K562 (cell line): ENCODE measurements around the gene LRRC51. TPM values are rescaled to one million over a fixed set of nuclear protein-coding genes. Genes with fewer than 3 reads are reported as not detected.
A peak's percentile ranks its signal among the peaks of the same experiment; 100 is the strongest.

ENCODE experiments used
- ATAC-seq: fragments of 200-7000 bp; cut with Tn5 transposase; 3 replicates; pipeline ENCODE4 v1.9.1; 2020; ENCODE audit warnings: moderate library complexity
- BruUV-seq: library from RNA; stranded (reverse); fragments of 400-500 nt; replicated peaks from 2 replicates; lab custom pipeline; 2021; lab: Mats Ljungman, UMichigan
- CTCF ChIA-PET: fragments of 300-600 bp; formaldehyde crosslinking; extraction: SDS; loops from one replicate; lab custom pipeline; 2021; ENCODE audit warnings: low intra/inter-chr PET ratio; lab: Yijun Ruan, JAX
- POLR2A ChIA-PET: fragments of 300-600, 350-650 bp; sonication (Branson Sonifier 250); formaldehyde crosslinking; extraction: SDS; loops from one replicate; lab custom pipeline; 2021; ENCODE audit warnings: antibody characterized with exemption, inconsistent platforms; lab: Yijun Ruan, JAX
- DNase-seq, 4 experiments: peaks; one replicate each; pipeline versions ENCODE4 v3.0.0 to v3.0.0-alpha.2; 2011 to 2018; ENCODE audit warnings: low spot score in 3 of 4, mixed read lengths in 3 of 4; ENCODE audit errors: extremely low read depth in 1 of 4
- FAIRE-seq: peaks from 2 replicates; lab custom pipeline; 2011; peaks lifted over from hg19 to GRCh38; lab: Jason Lieb, UNC
- H2AFZ ChIP-seq: 2 replicates; pipeline ENCODE4 v1.6.0; 2011; ENCODE audit warnings: low read depth, low read length, control low read depth, inconsistent platforms
- H3K27ac ChIP-seq: fragments of 200-600 bp; 3 replicates; pipeline ENCODE4 v1.8.0; 2011; ENCODE audit warnings: low read depth, mild to moderate bottlenecking, control low read depth, inconsistent platforms, low read length, moderate library complexity, mixed read lengths; ENCODE audit errors: extremely low read depth
- H3K27me3 ChIP-seq, 2 experiments: fragments of 300-600 bp in 1 of 2; 2 replicates in 1 of 2; 3 replicates in 1 of 2; pipeline versions ENCODE4 v1.6.0 to v1.8.0; 2011; ENCODE audit warnings: inconsistent platforms in 2 of 2, low read length in 2 of 2, mild to moderate bottlenecking in 1 of 2, mixed read lengths in 1 of 2, moderate library complexity in 1 of 2; ENCODE audit not compliant: control insufficient read depth in 2 of 2, insufficient read depth in 2 of 2
- H3K36me3 ChIP-seq: fragments of 300-600 bp; 3 replicates; pipeline ENCODE4 v1.8.0; 2011; ENCODE audit warnings: mild to moderate bottlenecking, low read length, inconsistent platforms; ENCODE audit not compliant: control insufficient read depth, insufficient read depth
- H3K4me1 ChIP-seq, 2 experiments: fragments of 200-600 bp in 1 of 2; replicated peaks in 1 of 2; 2 replicates in 1 of 2; 3 replicates in 1 of 2; pipeline versions ENCODE4 v1.5.1 to v1.8.0; 2011; ENCODE audit warnings: inconsistent platforms in 2 of 2, low read length in 2 of 2, mild to moderate bottlenecking in 1 of 2, mixed read lengths in 1 of 2, moderate library complexity in 1 of 2; ENCODE audit not compliant: control insufficient read depth in 2 of 2, insufficient read depth in 2 of 2
- H3K4me2 ChIP-seq: 2 replicates; pipeline ENCODE4 v1.6.1; 2011; ENCODE audit warnings: low read length, control low read depth, inconsistent platforms, mixed read lengths; ENCODE audit not compliant: insufficient read depth
- H3K4me3 ChIP-seq: fragments of 200-600 bp; sonication (generic), shearing (Covaris generic); 2 replicates; pipeline ENCODE4 v1.5.1; 2016; ENCODE audit warnings: control low read depth, inconsistent platforms
- H3K79me2 ChIP-seq: fragments of 200-600 bp; 3 replicates; pipeline ENCODE4 v1.8.0; 2011; ENCODE audit warnings: low read length, inconsistent platforms; ENCODE audit not compliant: control insufficient read depth, insufficient read depth
- H3K9ac ChIP-seq, 2 experiments: 2 replicates each; pipeline versions ENCODE4 v1.6.0 to v1.6.1; 2011; ENCODE audit warnings: low read depth in 2 of 2, low read length in 2 of 2, control low read depth in 1 of 2, inconsistent platforms in 1 of 2, mild to moderate bottlenecking in 1 of 2, mixed read lengths in 1 of 2; ENCODE audit not compliant: insufficient read depth in 1 of 2
- H3K9me1 ChIP-seq: one replicate; pipeline ENCODE4 v1.6.0; 2011; ENCODE audit warnings: inconsistent platforms, mild to moderate bottlenecking, low read length, moderate library complexity; ENCODE audit not compliant: control insufficient read depth, insufficient read depth
- H3K9me3 ChIP-seq: replicated peaks from 2 replicates; pipeline ENCODE4 v1.5.1; 2011; ENCODE audit warnings: low read depth, low read length, inconsistent platforms; ENCODE audit not compliant: control insufficient read depth, insufficient read depth
- H4K20me1 ChIP-seq: replicated peaks from 2 replicates; pipeline ENCODE4 v1.6.1; 2011; ENCODE audit warnings: low read length, inconsistent platforms, mixed read lengths; ENCODE audit not compliant: control insufficient read depth, insufficient read depth
- GABPB1 ChIP-seq: sonication (generic); formaldehyde crosslinking; IDR thresholded peaks from 2 replicates; pipeline ENCODE4 v1.8.0; 2022; ENCODE audit warnings: mild to moderate bottlenecking, missing genetic modification reagents
- HNRNPUL1 ChIP-seq: fragments of 200-400 bp; formaldehyde crosslinking; IDR thresholded peaks from 2 replicates; pipeline ENCODE4 v1.6.1; 2017; ENCODE audit warnings: low read length
- PHF8 ChIP-seq: fragments of 200-600 bp; sonication (generic); IDR thresholded peaks from 2 replicates; pipeline ENCODE4 v1.6.1; 2012; ENCODE audit warnings: mixed run types, mild to moderate bottlenecking, inconsistent platforms, low read length, moderate library complexity, borderline replicate concordance
- SMC3 ChIP-seq: conservative IDR thresholded peaks from 2 replicates; pipeline ENCODE4 v1.6.1; 2011; ENCODE audit warnings: low read depth, low read length, improper control_type of control experiment; ENCODE audit not compliant: insufficient read depth
- ZNF263 ChIP-seq: sonication (generic); formaldehyde crosslinking; IDR thresholded peaks from 2 replicates; pipeline ENCODE4 v1.8.0; 2022; ENCODE audit warnings: mild to moderate bottlenecking, missing genetic modification reagents, borderline replicate concordance
- ZNF41 ChIP-seq: fragments of 250-450 bp; sonication (Bioruptor Pico); conservative IDR thresholded peaks from 2 replicates; pipeline ENCODE4 v1.4.0; 2020; ENCODE audit warnings: mild to moderate bottlenecking
- ZNF589 ChIP-seq: fragments of 200-800 bp; sonication (Bioruptor generic); IDR thresholded peaks from 2 replicates; pipeline ENCODE4 v1.6.1; 2016; ENCODE audit warnings: low read depth, missing genetic modification characterization, missing compliant biosample characterization
- ZNF717 ChIP-seq: fragments of 250-450 bp; sonication (Bioruptor Pico); IDR thresholded peaks from 2 replicates; pipeline ENCODE4 v1.5.0; 2021
- whole genome bisulfite sequencing: fragments of 100-300 bp; shearing (Covaris generic); methylation state at CpG from one replicate; pipeline ENCODE4 v1.1.6; 2016; ENCODE audit warnings: low coverage, mixed read lengths; ENCODE audit not compliant: insufficient coverage; ENCODE audit errors: missing lambda C conversion rate; 5-methylcytosine and 5-hydroxymethylcytosine counted together
- in situ Hi-C: fragments of 300-500 bp; cut with MboI; formaldehyde crosslinking; loops from 4 replicates; pipeline ENCODE4 v1.15.0; 2018; ENCODE audit warnings: inconsistent platforms, mixed read lengths
- intact Hi-C: fragments of 100-400 bp; cut with micrococcal nuclease; formaldehyde crosslinking; loops from 2 replicates; pipeline ENCODE4 v1.14.2; 2022
- polyA plus RNA-seq, 8 experiments: library from polyadenylated mRNA; depleted of rRNA in 4 of 8; stranded (reverse) in 5 of 8; unstranded in 3 of 8; fragments of >200 nt; fragmentation: Nextera tagmentation in 2 of 8; fragmentation: Illumina TruSeq in 1 of 8; extraction: Ambion mirVana in 2 of 8; extraction: Trizol in 1 of 8; gene quantifications; 2 replicates each; pipeline versions ENCODE4 v1.2.1 to v1.2.3, GENCODE V29; 2011 to 2014; ENCODE audit warnings: inconsistent platforms in 1 of 8, missing spikeins in 1 of 8
- total RNA-seq, 7 experiments: library from RNA; depleted of rRNA in 6 of 7; stranded (reverse); fragments of >200 nt in 6 of 7; fragmentation: Illumina TruSeq in 2 of 7; extraction: Trizol in 2 of 7; gene quantifications; 2 replicates each; pipeline versions ENCODE4 v1.2.1 to v1.2.3, GENCODE V29; 2011 to 2021; ENCODE audit warnings: low replicate concordance in 1 of 7
- TF ChIP-seq, protein P1 (sequence below): fragments of 450-650 bp; formaldehyde crosslinking; IDR thresholded peaks from 2 replicates; pipeline ENCODE4 v1.4.0; 2020; ENCODE audit warnings: mild to moderate bottlenecking, moderate library complexity
- TF ChIP-seq, protein P2 (sequence below): sonication (generic); formaldehyde crosslinking; IDR thresholded peaks from 2 replicates; pipeline ENCODE4 v1.8.1; 2023; ENCODE audit warnings: mild to moderate bottlenecking, missing genetic modification reagents

Gene LRRC51
- total and polyA plus RNA-seq, 9 of the 15 experiments (the other 6 are each of a cell fraction or from before 2014, with no cell fraction given), result 4.7 to 10.6 (median 5.6) TPM

DNA sequence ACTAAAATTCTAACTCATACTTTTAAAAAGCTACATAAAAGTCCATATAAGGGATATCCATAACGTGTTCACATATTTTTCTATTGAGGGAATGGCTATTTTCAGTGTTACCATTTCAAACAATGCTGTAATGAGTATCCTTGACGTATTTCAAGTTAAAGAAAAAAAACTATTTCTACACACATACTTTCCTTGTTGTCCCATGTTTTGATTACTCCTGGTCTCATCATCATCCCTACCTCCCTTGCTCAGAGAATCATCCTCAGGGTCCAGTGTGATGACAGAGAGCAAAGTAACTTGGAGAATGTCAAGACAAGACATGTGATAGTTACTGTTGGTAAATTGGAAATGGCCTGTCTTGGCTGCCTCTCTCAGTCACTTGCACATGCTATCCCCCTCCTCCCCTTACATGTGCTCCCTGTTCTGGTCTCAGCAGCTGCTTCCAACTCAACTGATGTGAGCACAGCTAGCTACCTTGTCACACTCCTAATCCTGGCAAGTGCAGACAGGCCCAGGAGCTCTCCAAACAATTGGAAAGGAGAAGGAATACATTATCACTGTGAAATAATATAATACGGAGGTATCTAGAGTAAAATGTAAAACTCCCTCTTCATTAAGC is 22.1 kb upstream of the LRRC51 start:
- H3K9me3 ChIP-seq, result no peaks in the 10 kb centered on the region
- no peak overlapping the region for H3K4me3 ChIP-seq
- H3K4me1 ChIP-seq, result no peaks in the 10 kb centered on the region; a peak in 1 of 5 replicates
- no peak overlapping the region for H3K9ac ChIP-seq
- in situ Hi-C loops, result no loop called here
- peak; percentile 56 for ATAC-seq
- TF ChIP-seq ZNF263 (CRISPR knock-in tag), result peak; percentile 72
- TF ChIP-seq GABPB1 (CRISPR knock-in tag), result no peak
- TF ChIP-seq, all 486 proteins: peak for 1
- 68% methylated on average over 3 of the region's 3 CpGs for WGBS
- H3K36me3 ChIP-seq, result peaks cover 36% of the 10 kb centered on the region
- no peak for DNase-seq
- intact Hi-C loops, result no loop called here
- H3K27me3 ChIP-seq, result no peaks in the 10 kb centered on the region
- ChIA-PET POLR2A (interaction anchor here (1.2 to 1.5 kb wide), 3 partner anchors 10 to 16 kb away, joined by 3 to 4 read pairs (median 4); no protein-coding TSS in a partner anchor), CTCF (no interaction called here)
- H3K27ac ChIP-seq, result no peak overlapping the region
- H3K9me1 ChIP-seq, result no peaks in the 10 kb centered on the region
- BruUV-seq, result no TSS peak
- no peaks in the 10 kb centered on the region for H4K20me1 ChIP-seq
- H3K4me2 ChIP-seq, result no peak overlapping the region
- FAIRE-seq, result no peak
- peaks cover 32% of the 10 kb centered on the region for H3K79me2 ChIP-seq
- no peak overlapping the region for H2AFZ ChIP-seq

DNA sequence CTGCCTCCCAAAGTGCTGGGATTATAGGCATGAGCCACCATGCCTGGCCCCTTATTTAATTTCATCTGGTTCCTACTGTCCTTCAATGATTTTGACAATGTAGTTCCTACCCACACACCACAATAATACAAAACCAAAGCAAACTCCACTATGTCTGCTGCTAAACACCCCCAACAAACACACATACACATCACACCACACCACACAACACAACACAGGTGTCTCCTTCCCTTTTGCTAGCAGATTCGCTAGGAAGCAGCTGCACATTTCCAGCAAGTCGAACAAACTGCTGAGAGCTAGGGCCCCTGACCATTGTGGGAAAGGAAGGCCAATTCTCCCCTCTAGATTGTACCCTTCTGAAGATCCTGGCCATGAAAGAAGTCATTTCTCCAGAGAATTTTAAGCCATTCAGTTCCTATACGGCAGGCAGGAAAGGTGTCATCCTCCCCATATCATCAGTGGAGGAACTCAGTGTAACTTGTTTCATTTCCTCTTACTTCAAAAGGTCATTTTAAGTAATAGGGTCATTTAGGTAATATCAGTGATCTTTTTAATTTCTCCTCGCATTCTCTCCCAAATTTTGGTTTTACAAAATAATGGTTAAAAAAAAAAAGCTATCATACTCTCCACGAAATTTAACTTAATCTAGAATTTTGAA is 18.8 kb upstream of the LRRC51 start:
- Histone ChIP-seq H3K4me3 (no peak overlapping the region), H3K27ac (no peak overlapping the region), H2AFZ (no peak overlapping the region), H3K27me3 (no peaks in the 10 kb centered on the region), H4K20me1 (no peaks in the 10 kb centered on the region), H3K9me3 (no peaks in the 10 kb centered on the region)
- 87% methylated on average over 4 of the region's 5 CpGs for WGBS
- CTCF ChIA-PET, result no interaction called here
- TF ChIP-seq PHF8 (no peak), ZNF589 (no peak), ZNF717 (CRISPR knock-in tag) (no peak), HNRNPUL1 (no peak), SMC3 (no peak), ZNF41 (CRISPR knock-in tag) (no peak)
- TF ChIP-seq, protein P1, sequence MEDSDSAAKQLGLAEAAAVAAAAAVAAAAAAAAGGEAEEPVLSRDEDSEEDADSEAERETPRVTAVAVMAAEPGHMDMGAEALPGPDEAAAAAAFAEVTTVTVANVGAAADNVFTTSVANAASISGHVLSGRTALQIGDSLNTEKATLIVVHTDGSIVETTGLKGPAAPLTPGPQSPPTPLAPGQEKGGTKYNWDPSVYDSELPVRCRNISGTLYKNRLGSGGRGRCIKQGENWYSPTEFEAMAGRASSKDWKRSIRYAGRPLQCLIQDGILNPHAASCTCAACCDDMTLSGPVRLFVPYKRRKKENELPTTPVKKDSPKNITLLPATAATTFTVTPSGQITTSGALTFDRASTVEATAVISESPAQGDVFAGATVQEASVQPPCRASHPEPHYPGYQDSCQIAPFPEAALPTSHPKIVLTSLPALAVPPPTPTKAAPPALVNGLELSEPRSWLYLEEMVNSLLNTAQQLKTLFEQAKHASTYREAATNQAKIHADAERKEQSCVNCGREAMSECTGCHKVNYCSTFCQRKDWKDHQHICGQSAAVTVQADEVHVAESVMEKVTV (CRISPR knock-in tag), result no peak
- TF ChIP-seq, protein P2, sequence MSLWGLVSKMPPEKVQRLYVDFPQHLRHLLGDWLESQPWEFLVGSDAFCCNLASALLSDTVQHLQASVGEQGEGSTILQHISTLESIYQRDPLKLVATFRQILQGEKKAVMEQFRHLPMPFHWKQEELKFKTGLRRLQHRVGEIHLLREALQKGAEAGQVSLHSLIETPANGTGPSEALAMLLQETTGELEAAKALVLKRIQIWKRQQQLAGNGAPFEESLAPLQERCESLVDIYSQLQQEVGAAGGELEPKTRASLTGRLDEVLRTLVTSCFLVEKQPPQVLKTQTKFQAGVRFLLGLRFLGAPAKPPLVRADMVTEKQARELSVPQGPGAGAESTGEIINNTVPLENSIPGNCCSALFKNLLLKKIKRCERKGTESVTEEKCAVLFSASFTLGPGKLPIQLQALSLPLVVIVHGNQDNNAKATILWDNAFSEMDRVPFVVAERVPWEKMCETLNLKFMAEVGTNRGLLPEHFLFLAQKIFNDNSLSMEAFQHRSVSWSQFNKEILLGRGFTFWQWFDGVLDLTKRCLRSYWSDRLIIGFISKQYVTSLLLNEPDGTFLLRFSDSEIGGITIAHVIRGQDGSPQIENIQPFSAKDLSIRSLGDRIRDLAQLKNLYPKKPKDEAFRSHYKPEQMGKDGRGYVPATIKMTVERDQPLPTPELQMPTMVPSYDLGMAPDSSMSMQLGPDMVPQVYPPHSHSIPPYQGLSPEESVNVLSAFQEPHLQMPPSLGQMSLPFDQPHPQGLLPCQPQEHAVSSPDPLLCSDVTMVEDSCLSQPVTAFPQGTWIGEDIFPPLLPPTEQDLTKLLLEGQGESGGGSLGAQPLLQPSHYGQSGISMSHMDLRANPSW (CRISPR knock-in tag), result no peak
- TF ChIP-seq, all 486 proteins: peak for 0
- Histone ChIP-seq H3K36me3 (peaks cover 45% of the 10 kb centered on the region), H3K9me1 (no peaks in the 10 kb centered on the region), H3K4me2 (no peak overlapping the region), H3K4me1 (no peaks in the 10 kb centered on the region), H3K9ac (no peak overlapping the region), H3K79me2 (peaks cover 24% of the 10 kb centered on the region)
- in situ Hi-C loops (no loop called here), intact Hi-C loops (no loop called here)
- BruUV-seq, result no TSS peak
- FAIRE-seq, result no peak
- no peak for ATAC-seq
- POLR2A ChIA-PET, result interaction anchor here (0.6 to 2.3 kb wide), 4 partner anchors 9 to 24 kb away, joined by 3 to 5 read pairs (median 3); no protein-coding TSS in a partner anchor
- DNase-seq, result no peak
